ENCODE results near the gene CD248.

CD248 gene

GRCh38 chr11:66332371-66333219 is 15.8 kb upstream of the CD248 start:
- 0 out of 2 replicates have a peak, but pooled peaks have one; percentile 12 for TF ChIP-seq ZNF664 (tag by site-specific recombination; IDR thresholded peaks at IDR 0.05)
- no peak for TF ChIP-seq ZNF266 (tag by site-specific recombination; IDR thresholded peaks at IDR 0.05; ENCODE audit: low read depth)
- no peaks in the 10 kb centered on the region for H3K9me3 ChIP-seq (ENCODE audit: control insufficient read depth, insufficient read depth, low read depth, low read length)
- H3K4me1 ChIP-seq (ENCODE audit: control insufficient read depth, insufficient read depth, low read length), result no peaks in the 10 kb centered on the region
- CTCF ChIA-PET, result interaction anchor here (0.6 to 3.1 kb wide), 6 partner anchors 16 to 98 kb away, joined by 3 to 19 read pairs (median 4); no protein-coding TSS in a partner anchor
- H3K4me3 ChIP-seq (ENCODE audit: low read depth, low read length), result no peak overlapping the region
- peaks cover 0 to 4% of the 10 kb centered on the region in 2 experiments; a peak in 1 of 3 replicates for H3K36me3 ChIP-seq (ENCODE audit: control insufficient read depth in 2 of 2, insufficient read depth in 1 of 2, low read length in 2 of 2)
- POLR2A ChIA-PET, result interaction anchor here (0.6 to 1.8 kb wide), 2 partner anchors 21 to 159 kb away, joined by 3 to 4 read pairs; no protein-coding TSS in a partner anchor
- H3K27ac ChIP-seq (ENCODE audit: extremely low read depth, low read depth, low read length), result no peak overlapping the region

GRCh38 chr11:66331542-66332370 is 14.9 kb upstream of the CD248 start:
- Histone ChIP-seq H3K9me3 (ENCODE audit: control insufficient read depth, insufficient read depth, low read depth, low read length) (no peaks in the 10 kb centered on the region), H3K4me3 (ENCODE audit: low read depth, low read length) (no peak overlapping the region), H3K4me1 (ENCODE audit: control insufficient read depth, insufficient read depth, low read length) (no peaks in the 10 kb centered on the region), H3K27ac (ENCODE audit: extremely low read depth, low read depth, low read length) (no peak overlapping the region), H3K36me3 (ENCODE audit: control insufficient read depth in 2 of 2, insufficient read depth in 1 of 2, low read length in 2 of 2) (no peaks in the 10 kb centered on the region)
- POLR2A ChIA-PET, result interaction anchor here (0.6 to 1.8 kb wide), 2 partner anchors 21 to 160 kb away, joined by 3 to 4 read pairs; no protein-coding TSS in a partner anchor
- CTCF ChIA-PET, result interaction anchor here (0.8 to 1.3 kb wide), 4 partner anchors 18 to 57 kb away, joined by 4 to 8 read pairs (median 4); no protein-coding TSS in a partner anchor
- TF ChIP-seq ZNF555 (tag by site-specific recombination; conservative IDR thresholded peaks at IDR 0.05), result no peak
- TF ChIP-seq ZNF155 (tag by site-specific recombination; IDR thresholded peaks at IDR 0.05), result no peak
- TF ChIP-seq TCF7L2 (IDR thresholded peaks at IDR 0.05; ENCODE audit: borderline replicate concordance, low read depth, low read length), result no peak
- TF ChIP-seq KLF8 (tag by site-specific recombination; IDR thresholded peaks at IDR 0.05), result no peak
- no peak for TF ChIP-seq ZNF571 (tag by site-specific recombination; IDR thresholded peaks at IDR 0.05)
- TF ChIP-seq ZNF529 (tag by site-specific recombination; IDR thresholded peaks at IDR 0.05; ENCODE audit: insufficient replicate concordance), result no peak
- no peak for TF ChIP-seq SP3 (tag by site-specific recombination; IDR thresholded peaks at IDR 0.05)
- no peak for TF ChIP-seq SETDB1 (IDR thresholded peaks at IDR 0.05; ENCODE audit: insufficient read length, low read length)
- no peak for TF ChIP-seq PRDM2 (tag by site-specific recombination; IDR thresholded peaks at IDR 0.05; ENCODE audit: borderline replicate concordance)
- TF ChIP-seq, protein P1, sequence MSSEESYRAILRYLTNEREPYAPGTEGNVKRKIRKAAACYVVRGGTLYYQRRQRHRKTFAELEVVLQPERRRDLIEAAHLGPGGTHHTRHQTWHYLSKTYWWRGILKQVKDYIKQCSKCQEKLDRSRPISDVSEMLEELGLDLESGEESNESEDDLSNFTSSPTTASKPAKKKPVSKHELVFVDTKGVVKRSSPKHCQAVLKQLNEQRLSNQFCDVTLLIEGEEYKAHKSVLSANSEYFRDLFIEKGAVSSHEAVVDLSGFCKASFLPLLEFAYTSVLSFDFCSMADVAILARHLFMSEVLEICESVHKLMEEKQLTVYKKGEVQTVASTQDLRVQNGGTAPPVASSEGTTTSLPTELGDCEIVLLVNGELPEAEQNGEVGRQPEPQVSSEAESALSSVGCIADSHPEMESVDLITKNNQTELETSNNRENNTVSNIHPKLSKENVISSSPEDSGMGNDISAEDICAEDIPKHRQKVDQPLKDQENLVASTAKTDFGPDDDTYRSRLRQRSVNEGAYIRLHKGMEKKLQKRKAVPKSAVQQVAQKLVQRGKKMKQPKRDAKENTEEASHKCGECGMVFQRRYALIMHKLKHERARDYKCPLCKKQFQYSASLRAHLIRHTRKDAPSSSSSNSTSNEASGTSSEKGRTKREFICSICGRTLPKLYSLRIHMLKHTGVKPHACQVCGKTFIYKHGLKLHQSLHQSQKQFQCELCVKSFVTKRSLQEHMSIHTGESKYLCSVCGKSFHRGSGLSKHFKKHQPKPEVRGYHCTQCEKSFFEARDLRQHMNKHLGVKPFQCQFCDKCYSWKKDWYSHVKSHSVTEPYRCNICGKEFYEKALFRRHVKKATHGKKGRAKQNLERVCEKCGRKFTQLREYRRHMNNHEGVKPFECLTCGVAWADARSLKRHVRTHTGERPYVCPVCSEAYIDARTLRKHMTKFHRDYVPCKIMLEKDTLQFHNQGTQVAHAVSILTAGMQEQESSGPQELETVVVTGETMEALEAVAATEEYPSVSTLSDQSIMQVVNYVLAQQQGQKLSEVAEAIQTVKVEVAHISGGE (tag by site-specific recombination; conservative IDR thresholded peaks at IDR 0.05; ENCODE audit: low read depth), result no peak
- TF ChIP-seq GFI1B (tag by site-specific recombination; IDR thresholded peaks at IDR 0.05), result no peak
- no peak for TF ChIP-seq ZNF121 (tag by site-specific recombination; IDR thresholded peaks at IDR 0.05)
- TF ChIP-seq, protein P2, sequence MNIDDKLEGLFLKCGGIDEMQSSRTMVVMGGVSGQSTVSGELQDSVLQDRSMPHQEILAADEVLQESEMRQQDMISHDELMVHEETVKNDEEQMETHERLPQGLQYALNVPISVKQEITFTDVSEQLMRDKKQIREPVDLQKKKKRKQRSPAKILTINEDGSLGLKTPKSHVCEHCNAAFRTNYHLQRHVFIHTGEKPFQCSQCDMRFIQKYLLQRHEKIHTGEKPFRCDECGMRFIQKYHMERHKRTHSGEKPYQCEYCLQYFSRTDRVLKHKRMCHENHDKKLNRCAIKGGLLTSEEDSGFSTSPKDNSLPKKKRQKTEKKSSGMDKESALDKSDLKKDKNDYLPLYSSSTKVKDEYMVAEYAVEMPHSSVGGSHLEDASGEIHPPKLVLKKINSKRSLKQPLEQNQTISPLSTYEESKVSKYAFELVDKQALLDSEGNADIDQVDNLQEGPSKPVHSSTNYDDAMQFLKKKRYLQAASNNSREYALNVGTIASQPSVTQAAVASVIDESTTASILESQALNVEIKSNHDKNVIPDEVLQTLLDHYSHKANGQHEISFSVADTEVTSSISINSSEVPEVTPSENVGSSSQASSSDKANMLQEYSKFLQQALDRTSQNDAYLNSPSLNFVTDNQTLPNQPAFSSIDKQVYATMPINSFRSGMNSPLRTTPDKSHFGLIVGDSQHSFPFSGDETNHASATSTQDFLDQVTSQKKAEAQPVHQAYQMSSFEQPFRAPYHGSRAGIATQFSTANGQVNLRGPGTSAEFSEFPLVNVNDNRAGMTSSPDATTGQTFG (tag by site-specific recombination; IDR thresholded peaks at IDR 0.05; ENCODE audit: borderline replicate concordance), result no peak
- no peak for TF ChIP-seq ZNF324 (tag by site-specific recombination; IDR thresholded peaks at IDR 0.05)
- TF ChIP-seq ZNF701 (tag by site-specific recombination; IDR thresholded peaks at IDR 0.05), result no peak
